H7 (cell line): ENCODE measurements around the gene PRPF40A. TPM values are rescaled to one million over a fixed set of nuclear protein-coding genes. Genes with fewer than 3 reads are reported as not detected.

Experiments
- DNase-seq: peaks from one replicate; pipeline ENCODE4 v3.0.0; 2012
- H3K27me3 ChIP-seq: 2 replicates; pipeline ENCODE4 v1.6.0; 2011; ENCODE audit warnings: mild to moderate bottlenecking, low read length; ENCODE audit not compliant: control insufficient read depth, insufficient read depth
- H3K36me3 ChIP-seq: replicated peaks from 2 replicates; pipeline ENCODE4 v1.5.1; 2011; ENCODE audit warnings: low read length; ENCODE audit not compliant: control insufficient read depth, insufficient read depth
- H3K4me3 ChIP-seq: 2 replicates; pipeline ENCODE4 v1.5.1; 2011; ENCODE audit warnings: low read depth, mild to moderate bottlenecking, control low read depth, low read length, moderate library complexity; ENCODE audit not compliant: insufficient read depth
- total RNA-seq: library from RNA; depleted of rRNA; stranded (reverse); fragments of >200 nt; shearing (Covaris generic); gene quantifications from 2 replicates; pipeline ENCODE4 v1.2.3, GENCODE V29; 2014

PRPF40A gene
- total RNA-seq, 1 experiment from 2014 or later, result 157 TPM

GRCh38 chr2:152650768-152651371, 66.4 kb downstream of the PRPF40A start:
- H3K36me3 ChIP-seq, result peaks cover 3% of the 10 kb centered on the region; the same call in 1 of the 2 replicates
- no peak overlapping the region for H3K4me3 ChIP-seq
- no peaks in the 10 kb centered on the region for H3K27me3 ChIP-seq
- no peak for DNase-seq

GRCh38 chr2:152649997-152650396, 67.3 kb downstream of the PRPF40A start:
- no peak overlapping the region for H3K4me3 ChIP-seq
- H3K36me3 ChIP-seq, result peaks cover 4% of the 10 kb centered on the region
- no peaks in the 10 kb centered on the region for H3K27me3 ChIP-seq
- DNase-seq, result no peak

GRCh38 chr2:152648336-152648735, 68.9 kb downstream of the PRPF40A start:
- peaks cover 7% of the 10 kb centered on the region for H3K36me3 ChIP-seq
- H3K27me3 ChIP-seq, result no peaks in the 10 kb centered on the region
- H3K4me3 ChIP-seq, result no peak overlapping the region
- no peak for DNase-seq

GRCh38 chr2:152647552-152647951, 69.7 kb downstream of the PRPF40A start:
- peaks cover 7% of the 10 kb centered on the region for H3K36me3 ChIP-seq
- no peak for DNase-seq
- no peak overlapping the region for H3K4me3 ChIP-seq
- H3K27me3 ChIP-seq, result no peaks in the 10 kb centered on the region

GRCh38 chr2:152646775-152647174, 70.5 kb downstream of the PRPF40A start:
- Histone ChIP-seq H3K4me3 (no peak overlapping the region), H3K36me3 (peaks cover 9% of the 10 kb centered on the region), H3K27me3 (no peaks in the 10 kb centered on the region)
- no peak for DNase-seq

- no peak for DNase-seq
- peaks cover 11% of the 10 kb centered on the region for H3K36me3 ChIP-seq
These were observed 71.0 kb downstream of the PRPF40A start for GRCh38 chr2:152646264-152646663.

GRCh38 chr2:152644189-152644873, 72.9 kb downstream of the PRPF40A start:
- no peak for DNase-seq
- Histone ChIP-seq H3K27me3 (no peaks in the 10 kb centered on the region), H3K4me3 (no peak overlapping the region), H3K36me3 (peaks cover 24% of the 10 kb centered on the region)

More at GRCh38 chr2:152646264-152646663, 71.0 kb downstream of the PRPF40A start:
- Histone ChIP-seq H3K4me3 (no peak overlapping the region), H3K27me3 (no peaks in the 10 kb centered on the region)

- H3K4me3 ChIP-seq, result no peak overlapping the region
- no peak for DNase-seq
- H3K27me3 ChIP-seq, result no peaks in the 10 kb centered on the region
- H3K36me3 ChIP-seq, result peaks cover 39% of the 10 kb centered on the region
These were observed 78.7 kb downstream of the PRPF40A start for GRCh38 chr2:152638590-152638989.

GRCh38 chr2:152638056-152638455, 79.2 kb downstream of the PRPF40A start:
- Histone ChIP-seq H3K36me3 (peaks cover 37% of the 10 kb centered on the region), H3K27me3 (no peaks in the 10 kb centered on the region), H3K4me3 (no peak overlapping the region)
- no peak for DNase-seq

- H3K36me3 ChIP-seq, result peaks cover 38% of the 10 kb centered on the region
These were observed 80.0 kb downstream of the PRPF40A start for GRCh38 chr2:152637251-152637650.

GRCh38 chr2:152635635-152636298, 81.5 kb downstream of the PRPF40A start:
- DNase-seq, result peak; percentile 60
- Histone ChIP-seq H3K4me3 (no peak overlapping the region), H3K27me3 (no peaks in the 10 kb centered on the region), H3K36me3 (peaks cover 34% of the 10 kb centered on the region)

More at GRCh38 chr2:152637251-152637650, 80.0 kb downstream of the PRPF40A start:
- Histone ChIP-seq H3K27me3 (no peaks in the 10 kb centered on the region), H3K4me3 (no peak overlapping the region)
- no peak for DNase-seq

- no peaks in the 10 kb centered on the region for H3K27me3 ChIP-seq
- H3K36me3 ChIP-seq, result peaks cover 19% of the 10 kb centered on the region
- no peak overlapping the region for H3K4me3 ChIP-seq
- DNase-seq, result no peak
These were observed 84.5 kb downstream of the PRPF40A start for GRCh38 chr2:152632736-152633135.

GRCh38 chr2:152630466-152630865, 86.8 kb downstream of the PRPF40A start:
- Histone ChIP-seq H3K4me3 (no peak overlapping the region), H3K27me3 (no peaks in the 10 kb centered on the region), H3K36me3 (peaks cover 6% of the 10 kb centered on the region)
- DNase-seq, result no peak

GRCh38 chr2:152629202-152629601, 88.1 kb downstream of the PRPF40A start:
- Histone ChIP-seq H3K27me3 (no peaks in the 10 kb centered on the region), H3K36me3 (peaks cover 6% of the 10 kb centered on the region), H3K4me3 (no peak overlapping the region)
- no peak for DNase-seq
